ENCODE data around the gene TMEM219. TPM values are rescaled to one million over a fixed set of nuclear protein-coding genes. Genes with fewer than 3 reads are reported as not detected.

TMEM219 gene
- total and polyA plus RNA-seq, 12 donors: 53.0 to 105 (median 69.3) TPM

- ATAC-seq (peak in 3 of 8 donors; percentile 6 to 19 (median 12)), DNase-seq (peak in 1 of 2 donors; percentile 53)
- H3K4me3 ChIP-seq: peak overlapping the region in 8 of 10 donors; percentile 14 to 99 (median 81)
- no peaks in the 10 kb centered on the region for H3K9me3 ChIP-seq
- no peak for TF ChIP-seq CTCF (IDR thresholded peaks at IDR 0.05)
- no peaks in the 10 kb centered on the region for H3K27me3 ChIP-seq
- H3K27ac ChIP-seq: peak overlapping the region; percentile 55 to 100 (median 94)
- intact Hi-C loops (cut with DNase I): loop anchor here in 6 of 10 donors (1.0 to 10.0 kb wide), 5 partner anchors 18 to 172 kb away; partner anchors contain the start of genes HIRIP3 (in 3 of the 6), KCTD13 (in 1 of the 6), MAZ (in 1 of the 6) and PAGR1 (in 1 of the 6)
- 47 to 57% methylated on average over 9 of the region's 9 CpGs for WGBS, 2 donors
- peaks cover 5 to 70% (median 56%) of the 10 kb centered on the region in 9 donors for H3K4me1 ChIP-seq
- H3K36me3 ChIP-seq: peaks cover 0 to 56% (median 44%) of the 10 kb centered on the region in 9 donors
Observed at GRCh38 chr16:29977063-29977825, 15.4 kb downstream of the TMEM219 start.

- ATAC-seq (no peak), DNase-seq (no peak)
- no peak for TF ChIP-seq CTCF (IDR thresholded peaks at IDR 0.05)
- H3K36me3 ChIP-seq: peaks cover 0 to 59% (median 52%) of the 10 kb centered on the region in 9 donors
- peak overlapping the region in 9 of 10 donors; percentile 85 to 100 (median 94) for H3K27ac ChIP-seq
- peak overlapping the region in 5 of 10 donors; percentile 74 to 99 (median 83) for H3K4me3 ChIP-seq
- intact Hi-C loops (cut with DNase I): loop anchor here in 3 of 10 donors (10.0 kb wide), 3 partner anchors 53 to 173 kb away; partner anchors contain the start of genes KCTD13 (in 1 of the 3), MAZ (in 1 of the 3), PAGR1 (in 1 of the 3) and PRRT2 (in 1 of the 3)
- H3K9me3 ChIP-seq: no peaks in the 10 kb centered on the region
- WGBS, 2 donors: 91 to 93% methylated on average over 9 of the region's 9 CpGs
- H3K4me1 ChIP-seq: peaks cover 5 to 67% (median 53%) of the 10 kb centered on the region in 9 donors
- no peaks in the 10 kb centered on the region for H3K27me3 ChIP-seq
Observed at GRCh38 chr16:29978081-29978480, 16.2 kb downstream of the TMEM219 start.

GRCh38 chr16:29978564-29979270, 16.8 kb downstream of the TMEM219 start:
- Histone ChIP-seq H3K4me3 (peak overlapping the region in 1 of 10 donors; percentile 79), H3K36me3 (peaks cover 0 to 65% (median 59%) of the 10 kb centered on the region in 9 donors), H3K27me3 (no peaks in the 10 kb centered on the region), H3K4me1 (peaks cover 5 to 65% (median 50%) of the 10 kb centered on the region in 9 donors), H3K27ac (peak overlapping the region in 8 of 10 donors; percentile 10 to 100 (median 95)), H3K9me3 (no peaks in the 10 kb centered on the region)
- ATAC-seq: no peak
- intact Hi-C loops (cut with DNase I): loop anchor here in 3 of 10 donors (10.0 kb wide), 3 partner anchors 54 to 174 kb away; partner anchors contain the start of genes KCTD13 (in 1 of the 3), MAZ (in 1 of the 3), PAGR1 (in 1 of the 3) and PRRT2 (in 1 of the 3)
- 78 to 80% methylated on average over 9 of the region's 9 CpGs for WGBS, 2 donors
- no peak for TF ChIP-seq CTCF (IDR thresholded peaks at IDR 0.05)
- DNase-seq: no peak
